ENCODE results near the gene HAUS3.
"Not testable (repeated sequence)": the region's sequence is repeated elsewhere in the genome, so short reads cannot be mapped to it uniquely, and the experiment has no call there.

HAUS3 gene

GRCh38 chr4:2251795-2252529, 10.0 kb upstream of the HAUS3 start:
- no peak for DNase-seq (ENCODE audit: low read depth in 2 of 2)

GRCh38 chr4:2251073-2251794, 9.3 kb upstream of the HAUS3 start:
- no peak for DNase-seq (ENCODE audit: low read depth in 2 of 2)

- DNase-seq (ENCODE audit: low read depth in 2 of 2): no peak
These were observed 8.6 kb upstream of the HAUS3 start for GRCh38 chr4:2250357-2251072.

GRCh38 chr4:2249526-2250356, 7.8 kb upstream of the HAUS3 start:
- no peak for DNase-seq (ENCODE audit: low read depth in 2 of 2)

- no peak for DNase-seq (ENCODE audit: low read depth in 2 of 2)
These were observed 6.9 kb upstream of the HAUS3 start for GRCh38 chr4:2248821-2249261.

- DNase-seq (ENCODE audit: low read depth in 2 of 2): no peak
These were observed 6.3 kb upstream of the HAUS3 start for GRCh38 chr4:2248044-2248780.

- no peak for DNase-seq (ENCODE audit: low read depth in 2 of 2)
These were observed 5.5 kb upstream of the HAUS3 start for GRCh38 chr4:2247128-2248043.

GRCh38 chr4:2246384-2247127, 4.6 kb upstream of the HAUS3 start:
- DNase-seq (ENCODE audit: low read depth in 2 of 2): no peak

- no peak for DNase-seq (ENCODE audit: low read depth in 2 of 2)
These were observed 3.9 kb upstream of the HAUS3 start for GRCh38 chr4:2245787-2246275.

- DNase-seq (ENCODE audit: low read depth in 2 of 2): no peak
These were observed 3.3 kb upstream of the HAUS3 start for GRCh38 chr4:2245057-2245786.

- no peak for DNase-seq (ENCODE audit: low read depth in 2 of 2)
These were observed 1.9 kb upstream of the HAUS3 start for GRCh38 chr4:2243681-2244380.

- no peak for DNase-seq (ENCODE audit: low read depth in 2 of 2)
These were observed 918 bp downstream of the HAUS3 start for GRCh38 chr4:2241003-2241402.

- DNase-seq (ENCODE audit: low read depth in 2 of 2): no peak
These were observed 4.8 kb downstream of the HAUS3 start for GRCh38 chr4:2236944-2237666.

GRCh38 chr4:2231082-2231481, 10.8 kb downstream of the HAUS3 start:
- no peak for DNase-seq (ENCODE audit: low read depth in 2 of 2)

- DNase-seq (ENCODE audit: low read depth in 2 of 2): no peak
These were observed 15.7 kb downstream of the HAUS3 start for GRCh38 chr4:2226261-2226660.

- DNase-seq (ENCODE audit: low read depth in 2 of 2): no peak
These were observed 19.1 kb downstream of the HAUS3 start for GRCh38 chr4:2222838-2223237.

GRCh38 chr4:2221378-2221777, 20.5 kb downstream of the HAUS3 start:
- DNase-seq (ENCODE audit: low read depth in 2 of 2): not testable (repeated sequence)
